Measurements from ENCODE around the gene ARL5A.

Gene ARL5A

GRCh38 chr2:151824886-151825285, 3.3 kb downstream of the ARL5A start:
- Histone ChIP-seq H3K4me3 (replicated peaks; ENCODE audit: low read depth, low read length) (no peak overlapping the region), H3K36me3 (ENCODE audit: control insufficient read depth, insufficient read depth, low read length) (no peaks in the 10 kb centered on the region), H3K27me3 (replicated peaks; ENCODE audit: control insufficient read depth, insufficient read depth, low read length) (no peaks in the 10 kb centered on the region)
- TF ChIP-seq, protein P1, sequence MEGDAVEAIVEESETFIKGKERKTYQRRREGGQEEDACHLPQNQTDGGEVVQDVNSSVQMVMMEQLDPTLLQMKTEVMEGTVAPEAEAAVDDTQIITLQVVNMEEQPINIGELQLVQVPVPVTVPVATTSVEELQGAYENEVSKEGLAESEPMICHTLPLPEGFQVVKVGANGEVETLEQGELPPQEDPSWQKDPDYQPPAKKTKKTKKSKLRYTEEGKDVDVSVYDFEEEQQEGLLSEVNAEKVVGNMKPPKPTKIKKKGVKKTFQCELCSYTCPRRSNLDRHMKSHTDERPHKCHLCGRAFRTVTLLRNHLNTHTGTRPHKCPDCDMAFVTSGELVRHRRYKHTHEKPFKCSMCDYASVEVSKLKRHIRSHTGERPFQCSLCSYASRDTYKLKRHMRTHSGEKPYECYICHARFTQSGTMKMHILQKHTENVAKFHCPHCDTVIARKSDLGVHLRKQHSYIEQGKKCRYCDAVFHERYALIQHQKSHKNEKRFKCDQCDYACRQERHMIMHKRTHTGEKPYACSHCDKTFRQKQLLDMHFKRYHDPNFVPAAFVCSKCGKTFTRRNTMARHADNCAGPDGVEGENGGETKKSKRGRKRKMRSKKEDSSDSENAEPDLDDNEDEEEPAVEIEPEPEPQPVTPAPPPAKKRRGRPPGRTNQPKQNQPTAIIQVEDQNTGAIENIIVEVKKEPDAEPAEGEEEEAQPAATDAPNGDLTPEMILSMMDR (IDR thresholded peaks at IDR 0.05; ENCODE audit: insufficient read depth, low read length, poor library complexity, severe bottlenecking), result no peak
- DNase-seq (ENCODE audit: extremely low read depth, insufficient read length), result no peak

DNA sequence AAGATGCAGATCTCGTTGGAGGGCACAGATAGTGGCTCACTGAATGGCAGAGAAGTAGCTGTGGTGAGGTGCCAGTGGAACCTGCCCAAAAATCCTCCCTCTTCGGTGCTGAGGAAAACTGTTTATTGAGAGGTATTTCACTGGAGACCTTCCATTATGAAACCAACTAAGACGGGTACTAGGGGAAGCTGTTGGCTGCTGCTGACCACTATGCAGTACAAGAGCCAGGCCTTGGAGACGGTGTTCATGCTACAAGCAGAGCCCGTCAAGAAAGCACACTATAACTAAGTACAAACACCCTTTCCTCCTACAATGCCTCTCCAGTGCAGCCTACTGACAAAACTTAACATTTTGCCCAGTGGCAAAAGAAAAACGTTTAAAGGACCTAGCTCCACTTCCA, 4.6 kb downstream of the ARL5A start:
- TF ChIP-seq, protein P1 (IDR thresholded peaks at IDR 0.05; ENCODE audit: insufficient read depth, low read length, poor library complexity, severe bottlenecking), result no peak
- H3K36me3 ChIP-seq (ENCODE audit: control insufficient read depth, insufficient read depth, low read length), result no peaks in the 10 kb centered on the region
- no peaks in the 10 kb centered on the region for H3K27me3 ChIP-seq (replicated peaks; ENCODE audit: control insufficient read depth, insufficient read depth, low read length)
- DNase-seq (ENCODE audit: extremely low read depth, insufficient read length), result no peak
- H3K4me3 ChIP-seq (replicated peaks; ENCODE audit: low read depth, low read length), result no peak overlapping the region

DNA sequence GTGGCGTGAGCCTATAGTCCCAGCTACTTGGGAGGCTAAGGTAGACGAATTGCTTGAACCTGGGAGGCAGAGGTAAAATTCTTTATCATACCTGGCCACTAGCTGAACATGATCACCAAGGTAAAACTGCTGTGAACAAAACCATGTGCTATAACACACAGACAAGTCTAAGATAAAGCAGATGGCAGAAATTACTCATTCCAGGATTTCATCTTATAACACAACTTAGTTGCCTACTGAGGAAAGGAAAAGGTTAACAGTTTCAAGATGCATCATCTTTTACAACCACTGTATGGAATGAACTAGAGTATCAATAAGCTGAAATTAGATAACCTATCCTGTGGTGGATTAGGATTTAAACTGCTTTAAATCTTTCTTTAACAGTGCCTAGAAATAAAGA, 8.3 kb downstream of the ARL5A start:
- Histone ChIP-seq H3K27me3 (replicated peaks; ENCODE audit: control insufficient read depth, insufficient read depth, low read length) (no peaks in the 10 kb centered on the region), H3K36me3 (ENCODE audit: control insufficient read depth, insufficient read depth, low read length) (peaks cover 3% of the 10 kb centered on the region), H3K4me3 (replicated peaks; ENCODE audit: low read depth, low read length) (no peak overlapping the region)
- TF ChIP-seq, protein P1 (IDR thresholded peaks at IDR 0.05; ENCODE audit: insufficient read depth, low read length, poor library complexity, severe bottlenecking), result no peak
- peak; percentile 40 for DNase-seq (ENCODE audit: extremely low read depth, insufficient read length)

GRCh38 chr2:151817929-151818328, 10.3 kb downstream of the ARL5A start:
- TF ChIP-seq, protein P1 (IDR thresholded peaks at IDR 0.05; ENCODE audit: insufficient read depth, low read length, poor library complexity, severe bottlenecking), result no peak
- DNase-seq (ENCODE audit: extremely low read depth, insufficient read length), result no peak
- Histone ChIP-seq H3K4me3 (replicated peaks; ENCODE audit: low read depth, low read length) (no peak overlapping the region), H3K27me3 (replicated peaks; ENCODE audit: control insufficient read depth, insufficient read depth, low read length) (no peaks in the 10 kb centered on the region), H3K36me3 (ENCODE audit: control insufficient read depth, insufficient read depth, low read length) (peaks cover 4% of the 10 kb centered on the region)

- peaks cover 8% of the 10 kb centered on the region for H3K36me3 ChIP-seq (ENCODE audit: control insufficient read depth, insufficient read depth, low read length)
- H3K4me3 ChIP-seq (replicated peaks; ENCODE audit: low read depth, low read length), result no peak overlapping the region
- no peaks in the 10 kb centered on the region for H3K27me3 ChIP-seq (replicated peaks; ENCODE audit: control insufficient read depth, insufficient read depth, low read length)
- no peak for DNase-seq (ENCODE audit: extremely low read depth, insufficient read length)
- TF ChIP-seq, protein P1 (IDR thresholded peaks at IDR 0.05; ENCODE audit: insufficient read depth, low read length, poor library complexity, severe bottlenecking), result no peak
These were observed 11.4 kb downstream of the ARL5A start for GRCh38 chr2:151816843-151817242.

GRCh38 chr2:151815821-151816489, 12.3 kb downstream of the ARL5A start:
- Histone ChIP-seq H3K4me3 (replicated peaks; ENCODE audit: low read depth, low read length) (no peak overlapping the region), H3K36me3 (ENCODE audit: control insufficient read depth, insufficient read depth, low read length) (peaks cover 8% of the 10 kb centered on the region), H3K27me3 (replicated peaks; ENCODE audit: control insufficient read depth, insufficient read depth, low read length) (no peaks in the 10 kb centered on the region)
- no peak for DNase-seq (ENCODE audit: extremely low read depth, insufficient read length)
- TF ChIP-seq, protein P1 (IDR thresholded peaks at IDR 0.05; ENCODE audit: insufficient read depth, low read length, poor library complexity, severe bottlenecking), result no peak

All from GM06990 (cell line).